ENCODE data around the gene PMS1. TPM values are rescaled to one million over a fixed set of nuclear protein-coding genes. Genes with fewer than 3 reads are reported as not detected.

The PMS1 gene
- total RNA-seq, 4 donors from 2014 or later = 12.0 to 15.0 (median 12.8) TPM

DNA sequence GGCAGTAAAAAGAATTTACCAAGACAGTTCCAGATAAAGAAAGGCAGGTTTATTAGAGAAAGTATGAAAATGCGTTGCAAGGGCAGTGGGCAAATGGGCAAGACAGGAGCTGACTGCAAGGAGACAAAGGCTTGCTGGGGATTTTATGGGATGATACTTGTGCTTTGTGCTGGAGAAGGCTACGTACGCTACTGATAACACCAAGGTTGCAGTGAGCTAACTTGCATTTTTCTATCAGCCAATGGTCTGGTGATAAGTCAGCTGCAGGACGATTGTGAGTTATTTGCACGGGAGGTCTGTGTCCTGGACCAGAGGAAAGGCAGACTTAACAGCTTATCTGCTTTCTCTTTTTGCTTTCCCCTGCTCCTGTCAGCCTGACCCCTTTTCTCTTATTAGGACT is 116.5 kb downstream of the PMS1 start:
- intact Hi-C loops (cut with DNase I) = no loop called here
- no peak overlapping the region for H3K4me3 ChIP-seq
- 74% methylated on average over 5 of the region's 5 CpGs for WGBS

DNA sequence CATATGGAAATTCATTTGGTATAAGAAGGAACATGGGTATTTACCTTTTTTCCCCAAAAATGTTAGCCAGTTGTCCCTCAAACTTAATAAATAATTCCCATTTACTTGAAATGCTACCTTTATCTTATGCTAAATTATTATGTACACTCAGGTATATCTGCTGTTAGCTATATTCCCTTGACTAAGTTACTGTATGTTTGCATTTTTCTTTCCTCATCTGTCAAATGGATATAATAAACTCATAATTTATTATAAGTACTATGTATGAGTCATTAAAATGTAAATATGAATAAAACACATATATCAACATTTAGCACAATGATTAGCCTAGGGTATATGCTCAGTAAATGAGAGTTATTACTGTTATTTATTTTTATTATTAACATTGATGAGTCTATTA is 117.4 kb downstream of the PMS1 start:
- no peak for DNase-seq (ENCODE audit: extremely low spot score)
- Histone ChIP-seq H3K27ac (replicated peaks in 1 of 4) (no peak overlapping the region), H3K36me3 (no peaks in the 10 kb centered on the region), H3K4me1 (no peaks in the 10 kb centered on the region), H3K9me3 (no peaks in the 10 kb centered on the region), H3K4me3 (no peak overlapping the region), H3K27me3 (no peaks in the 10 kb centered on the region)
- intact Hi-C loops (cut with DNase I) = no loop called here
- no peak for TF ChIP-seq POLR2AphosphoS5 (IDR thresholded peaks at IDR 0.05)
- TF ChIP-seq POLR2A (IDR thresholded peaks at IDR 0.05; ENCODE audit: low read depth) = no peak
- TF ChIP-seq EP300 (IDR thresholded peaks at IDR 0.05) = no peak
- TF ChIP-seq, protein P1, sequence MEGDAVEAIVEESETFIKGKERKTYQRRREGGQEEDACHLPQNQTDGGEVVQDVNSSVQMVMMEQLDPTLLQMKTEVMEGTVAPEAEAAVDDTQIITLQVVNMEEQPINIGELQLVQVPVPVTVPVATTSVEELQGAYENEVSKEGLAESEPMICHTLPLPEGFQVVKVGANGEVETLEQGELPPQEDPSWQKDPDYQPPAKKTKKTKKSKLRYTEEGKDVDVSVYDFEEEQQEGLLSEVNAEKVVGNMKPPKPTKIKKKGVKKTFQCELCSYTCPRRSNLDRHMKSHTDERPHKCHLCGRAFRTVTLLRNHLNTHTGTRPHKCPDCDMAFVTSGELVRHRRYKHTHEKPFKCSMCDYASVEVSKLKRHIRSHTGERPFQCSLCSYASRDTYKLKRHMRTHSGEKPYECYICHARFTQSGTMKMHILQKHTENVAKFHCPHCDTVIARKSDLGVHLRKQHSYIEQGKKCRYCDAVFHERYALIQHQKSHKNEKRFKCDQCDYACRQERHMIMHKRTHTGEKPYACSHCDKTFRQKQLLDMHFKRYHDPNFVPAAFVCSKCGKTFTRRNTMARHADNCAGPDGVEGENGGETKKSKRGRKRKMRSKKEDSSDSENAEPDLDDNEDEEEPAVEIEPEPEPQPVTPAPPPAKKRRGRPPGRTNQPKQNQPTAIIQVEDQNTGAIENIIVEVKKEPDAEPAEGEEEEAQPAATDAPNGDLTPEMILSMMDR (IDR thresholded peaks at IDR 0.05) = no peak

More for the DNA sequence above, 116.5 kb downstream of the PMS1 start:
- H3K4me1 ChIP-seq = no peaks in the 10 kb centered on the region
- no peak for DNase-seq (ENCODE audit: extremely low spot score)
- H3K9me3 ChIP-seq = no peaks in the 10 kb centered on the region
- H3K27ac ChIP-seq (replicated peaks in 1 of 4) = no peak overlapping the region
- TF ChIP-seq EP300 (IDR thresholded peaks at IDR 0.05) (no peak), POLR2AphosphoS5 (IDR thresholded peaks at IDR 0.05) (no peak), POLR2A (IDR thresholded peaks at IDR 0.05; ENCODE audit: low read depth) (no peak)
- TF ChIP-seq, protein P1 (IDR thresholded peaks at IDR 0.05) = no peak
- H3K27me3 ChIP-seq = no peaks in the 10 kb centered on the region
- H3K36me3 ChIP-seq = no peaks in the 10 kb centered on the region

DNA sequence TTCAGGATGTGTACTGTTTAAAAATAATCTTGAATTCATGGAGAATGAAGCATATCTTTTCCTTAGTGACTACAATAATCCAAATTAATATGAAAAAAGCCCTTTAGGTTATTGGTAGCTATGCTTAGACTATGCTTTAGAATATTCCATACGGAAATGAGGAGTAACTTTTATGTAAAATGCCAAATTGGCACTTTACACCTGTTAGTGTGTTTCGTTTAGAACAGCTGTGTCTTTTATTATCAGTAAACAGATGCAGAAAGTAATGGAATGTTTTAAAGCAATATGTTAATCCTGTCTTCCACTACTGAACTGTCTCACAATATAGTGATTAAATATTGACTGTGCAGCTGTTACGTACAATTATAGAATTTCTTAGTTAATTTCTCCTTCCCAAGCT is 129.6 kb downstream of the PMS1 start:
- Histone ChIP-seq H3K9me3 (no peaks in the 10 kb centered on the region), H3K4me1 (no peaks in the 10 kb centered on the region), H3K27me3 (no peaks in the 10 kb centered on the region), H3K27ac (replicated peaks in 1 of 4) (no peak overlapping the region), H3K36me3 (no peaks in the 10 kb centered on the region), H3K4me3 (no peak overlapping the region)
- intact Hi-C loops (cut with DNase I) = no loop called here
- WGBS = 60% methylated on average over 3 of the region's 3 CpGs
- no peak for TF ChIP-seq POLR2A (IDR thresholded peaks at IDR 0.05; ENCODE audit: low read depth)
- TF ChIP-seq POLR2AphosphoS5 (IDR thresholded peaks at IDR 0.05) = no peak
- no peak for TF ChIP-seq EP300 (IDR thresholded peaks at IDR 0.05)
- TF ChIP-seq, protein P1 (IDR thresholded peaks at IDR 0.05) = no peak
- DNase-seq (ENCODE audit: extremely low spot score) = no peak

DNA sequence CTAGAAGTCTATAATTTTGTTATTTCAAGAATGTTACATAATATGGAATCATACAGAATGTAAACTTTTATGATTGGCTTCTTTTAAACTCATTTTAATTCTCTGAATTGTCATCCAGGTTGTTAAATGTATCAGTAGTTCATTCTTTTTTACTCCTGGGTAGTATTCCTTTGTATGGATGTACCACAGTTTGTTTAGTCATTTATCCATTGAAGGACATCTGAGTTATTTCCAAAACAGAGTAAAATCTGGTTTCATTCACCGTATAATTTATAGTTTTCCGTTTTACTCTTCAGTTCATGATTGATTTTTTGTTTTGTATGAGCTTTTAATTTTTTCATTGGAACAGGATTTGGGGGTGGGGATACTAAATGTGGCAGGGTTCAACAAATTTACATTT is 132.4 kb downstream of the PMS1 start:
- Histone ChIP-seq H3K4me3 (no peak overlapping the region), H3K9me3 (no peaks in the 10 kb centered on the region), H3K27me3 (no peaks in the 10 kb centered on the region), H3K36me3 (no peaks in the 10 kb centered on the region), H3K4me1 (no peaks in the 10 kb centered on the region), H3K27ac (replicated peaks in 1 of 4) (no peak overlapping the region)
- DNase-seq (ENCODE audit: extremely low spot score) = no peak
- no peak for TF ChIP-seq POLR2A (IDR thresholded peaks at IDR 0.05; ENCODE audit: low read depth)
- TF ChIP-seq POLR2AphosphoS5 (IDR thresholded peaks at IDR 0.05) = no peak
- TF ChIP-seq, protein P1 (IDR thresholded peaks at IDR 0.05) = no peak
- no peak for TF ChIP-seq EP300 (IDR thresholded peaks at IDR 0.05)
- intact Hi-C loops (cut with DNase I) = no loop called here
- 86% methylated on average over 2 of the region's 2 CpGs for WGBS

Other genes starting within 250 kb of the PMS1 start
- gene SLC40A1, start 203.7 kb upstream of the PMS1 start, total RNA-seq = 10 to 100 TPM; 35.3 to 80.9 (median 40.8) TPM
- gene ASNSD1, start 123.0 kb upstream of the PMS1 start, total RNA-seq = 10 to 100 TPM; 39.6 to 51.9 (median 47.2) TPM
- 10 to 100 TPM in 3 of 4 donors, 1 to 10 TPM in 1; 7.9 to 19.1 (median 11.2) TPM for gene ANKAR, start 109.8 kb upstream of the PMS1 start, total RNA-seq
- gene OSGEPL1, start 21.7 kb upstream of the PMS1 start, total RNA-seq = 1 to 10 TPM; 1.5 to 6.2 (median 3.2) TPM
- 10 to 100 TPM; 25.4 to 60.2 (median 35.2) TPM for gene ORMDL1, start 111 bp upstream of the PMS1 start, total RNA-seq